ENCODE measurements around the gene KRTAP13-2. TPM values are rescaled to one million over a fixed set of nuclear protein-coding genes. Genes with fewer than 3 reads are reported as not detected.

Gene KRTAP13-2
- total and polyA plus RNA-seq, 10 of the 15 experiments (the other 5 are each of a cell fraction or from before 2014, with no cell fraction given) = not detected

DNA sequence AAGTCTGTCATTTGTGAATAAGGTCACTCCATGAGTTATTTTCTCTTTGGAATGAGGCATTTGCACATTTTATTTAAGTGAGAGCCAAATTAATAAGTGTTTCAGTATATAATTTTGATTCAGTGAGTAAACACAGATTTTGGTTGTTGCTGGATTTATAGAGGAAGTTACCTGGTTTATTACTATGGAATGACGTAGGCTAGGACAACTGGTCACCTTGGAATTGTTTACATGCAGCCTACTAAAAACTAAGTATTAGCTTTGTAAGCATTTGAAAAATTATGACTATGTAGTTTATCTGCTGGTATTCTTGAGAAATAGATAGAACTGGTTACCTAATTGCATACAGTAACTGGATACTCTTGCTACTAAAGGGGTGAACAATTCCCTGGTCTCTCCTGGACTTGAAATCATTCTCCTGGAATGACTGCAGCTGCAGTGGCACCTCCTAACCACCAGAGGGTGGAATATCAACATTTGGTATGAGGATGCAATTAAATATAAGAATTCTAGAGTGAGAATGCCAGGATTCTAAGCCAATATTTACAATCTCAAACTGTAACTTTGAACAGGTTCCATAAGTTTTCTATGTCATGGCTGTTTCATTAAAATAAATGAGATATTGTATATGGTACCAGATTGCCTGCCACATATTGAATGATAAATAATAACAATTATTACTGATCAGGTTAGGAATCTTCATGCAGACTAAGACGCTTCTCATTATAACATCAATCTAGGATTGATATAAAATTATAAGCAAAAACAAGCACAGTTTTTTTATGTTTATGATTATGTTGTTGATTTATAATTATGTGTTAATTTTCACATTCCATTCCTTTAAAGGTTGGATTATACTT is 31.1 kb downstream of the KRTAP13-2 start:
- ChIA-PET POLR2A (no interaction called here), SMC1A (ENCODE audit: uncharacterized antibody, unreplicated experiment) (interaction anchor here (0.9 to 1.0 kb wide), 2 partner anchors 93 to 393 kb away, joined by 3 to 5 read pairs; no protein-coding TSS in a partner anchor), RAD21 (ENCODE audit: unreplicated experiment) (interaction anchor here (1.5 kb wide), 1 partner anchor 746 kb away, joined by 5 read pairs; no protein-coding TSS in a partner anchor), CTCF (interaction anchor here (0.7 to 1.5 kb wide), 4 partner anchors 65 to 746 kb away, joined by 3 read pairs; no protein-coding TSS in a partner anchor)
- DNase-seq (ENCODE audit: low read depth, low spot score) = no peak
- H3K79me2 ChIP-seq (ENCODE audit: control insufficient read depth, insufficient read depth, low read length) = no peaks in the 10 kb centered on the region
- BruUV-seq (replicated peaks) = no TSS peak
- H3K9me3 ChIP-seq (replicated peaks; ENCODE audit: control insufficient read depth, insufficient read depth, low read length) = no peaks in the 10 kb centered on the region
- TF ChIP-seq, protein P1, sequence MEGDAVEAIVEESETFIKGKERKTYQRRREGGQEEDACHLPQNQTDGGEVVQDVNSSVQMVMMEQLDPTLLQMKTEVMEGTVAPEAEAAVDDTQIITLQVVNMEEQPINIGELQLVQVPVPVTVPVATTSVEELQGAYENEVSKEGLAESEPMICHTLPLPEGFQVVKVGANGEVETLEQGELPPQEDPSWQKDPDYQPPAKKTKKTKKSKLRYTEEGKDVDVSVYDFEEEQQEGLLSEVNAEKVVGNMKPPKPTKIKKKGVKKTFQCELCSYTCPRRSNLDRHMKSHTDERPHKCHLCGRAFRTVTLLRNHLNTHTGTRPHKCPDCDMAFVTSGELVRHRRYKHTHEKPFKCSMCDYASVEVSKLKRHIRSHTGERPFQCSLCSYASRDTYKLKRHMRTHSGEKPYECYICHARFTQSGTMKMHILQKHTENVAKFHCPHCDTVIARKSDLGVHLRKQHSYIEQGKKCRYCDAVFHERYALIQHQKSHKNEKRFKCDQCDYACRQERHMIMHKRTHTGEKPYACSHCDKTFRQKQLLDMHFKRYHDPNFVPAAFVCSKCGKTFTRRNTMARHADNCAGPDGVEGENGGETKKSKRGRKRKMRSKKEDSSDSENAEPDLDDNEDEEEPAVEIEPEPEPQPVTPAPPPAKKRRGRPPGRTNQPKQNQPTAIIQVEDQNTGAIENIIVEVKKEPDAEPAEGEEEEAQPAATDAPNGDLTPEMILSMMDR (IDR thresholded peaks at IDR 0.05 in 2 of 3, conservative IDR thresholded peaks at IDR 0.05 in 1 of 3; ENCODE audit: control insufficient read depth in 2 of 3, extremely low read depth in 1 of 3, insufficient read depth in 1 of 3, low read depth in 3 of 3, low read length in 3 of 3) = peak; percentile 51 to 68 (median 51)
- no peak for TF ChIP-seq HDAC6 (IDR thresholded peaks at IDR 0.05; ENCODE audit: unreplicated experiment)
- no peak for TF ChIP-seq RBBP5 (conservative IDR thresholded peaks at IDR 0.05)
- TF ChIP-seq, protein P2, sequence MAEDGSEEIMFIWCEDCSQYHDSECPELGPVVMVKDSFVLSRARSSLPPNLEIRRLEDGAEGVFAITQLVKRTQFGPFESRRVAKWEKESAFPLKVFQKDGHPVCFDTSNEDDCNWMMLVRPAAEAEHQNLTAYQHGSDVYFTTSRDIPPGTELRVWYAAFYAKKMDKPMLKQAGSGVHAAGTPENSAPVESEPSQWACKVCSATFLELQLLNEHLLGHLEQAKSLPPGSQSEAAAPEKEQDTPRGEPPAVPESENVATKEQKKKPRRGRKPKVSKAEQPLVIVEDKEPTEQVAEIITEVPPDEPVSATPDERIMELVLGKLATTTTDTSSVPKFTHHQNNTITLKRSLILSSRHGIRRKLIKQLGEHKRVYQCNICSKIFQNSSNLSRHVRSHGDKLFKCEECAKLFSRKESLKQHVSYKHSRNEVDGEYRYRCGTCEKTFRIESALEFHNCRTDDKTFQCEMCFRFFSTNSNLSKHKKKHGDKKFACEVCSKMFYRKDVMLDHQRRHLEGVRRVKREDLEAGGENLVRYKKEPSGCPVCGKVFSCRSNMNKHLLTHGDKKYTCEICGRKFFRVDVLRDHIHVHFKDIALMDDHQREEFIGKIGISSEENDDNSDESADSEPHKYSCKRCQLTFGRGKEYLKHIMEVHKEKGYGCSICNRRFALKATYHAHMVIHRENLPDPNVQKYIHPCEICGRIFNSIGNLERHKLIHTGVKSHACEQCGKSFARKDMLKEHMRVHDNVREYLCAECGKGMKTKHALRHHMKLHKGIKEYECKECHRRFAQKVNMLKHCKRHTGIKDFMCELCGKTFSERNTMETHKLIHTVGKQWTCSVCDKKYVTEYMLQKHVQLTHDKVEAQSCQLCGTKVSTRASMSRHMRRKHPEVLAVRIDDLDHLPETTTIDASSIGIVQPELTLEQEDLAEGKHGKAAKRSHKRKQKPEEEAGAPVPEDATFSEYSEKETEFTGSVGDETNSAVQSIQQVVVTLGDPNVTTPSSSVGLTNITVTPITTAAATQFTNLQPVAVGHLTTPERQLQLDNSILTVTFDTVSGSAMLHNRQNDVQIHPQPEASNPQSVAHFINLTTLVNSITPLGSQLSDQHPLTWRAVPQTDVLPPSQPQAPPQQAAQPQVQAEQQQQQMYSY (CRISPR knock-in tag; IDR thresholded peaks at IDR 0.05) = no peak
- no peak for TF ChIP-seq HDGF (IDR thresholded peaks at IDR 0.05)
- peak; percentile 48 for TF ChIP-seq RAD21 (IDR thresholded peaks at IDR 0.05; ENCODE audit: insufficient read depth, low read depth, low read length)
- TF ChIP-seq, protein P3, sequence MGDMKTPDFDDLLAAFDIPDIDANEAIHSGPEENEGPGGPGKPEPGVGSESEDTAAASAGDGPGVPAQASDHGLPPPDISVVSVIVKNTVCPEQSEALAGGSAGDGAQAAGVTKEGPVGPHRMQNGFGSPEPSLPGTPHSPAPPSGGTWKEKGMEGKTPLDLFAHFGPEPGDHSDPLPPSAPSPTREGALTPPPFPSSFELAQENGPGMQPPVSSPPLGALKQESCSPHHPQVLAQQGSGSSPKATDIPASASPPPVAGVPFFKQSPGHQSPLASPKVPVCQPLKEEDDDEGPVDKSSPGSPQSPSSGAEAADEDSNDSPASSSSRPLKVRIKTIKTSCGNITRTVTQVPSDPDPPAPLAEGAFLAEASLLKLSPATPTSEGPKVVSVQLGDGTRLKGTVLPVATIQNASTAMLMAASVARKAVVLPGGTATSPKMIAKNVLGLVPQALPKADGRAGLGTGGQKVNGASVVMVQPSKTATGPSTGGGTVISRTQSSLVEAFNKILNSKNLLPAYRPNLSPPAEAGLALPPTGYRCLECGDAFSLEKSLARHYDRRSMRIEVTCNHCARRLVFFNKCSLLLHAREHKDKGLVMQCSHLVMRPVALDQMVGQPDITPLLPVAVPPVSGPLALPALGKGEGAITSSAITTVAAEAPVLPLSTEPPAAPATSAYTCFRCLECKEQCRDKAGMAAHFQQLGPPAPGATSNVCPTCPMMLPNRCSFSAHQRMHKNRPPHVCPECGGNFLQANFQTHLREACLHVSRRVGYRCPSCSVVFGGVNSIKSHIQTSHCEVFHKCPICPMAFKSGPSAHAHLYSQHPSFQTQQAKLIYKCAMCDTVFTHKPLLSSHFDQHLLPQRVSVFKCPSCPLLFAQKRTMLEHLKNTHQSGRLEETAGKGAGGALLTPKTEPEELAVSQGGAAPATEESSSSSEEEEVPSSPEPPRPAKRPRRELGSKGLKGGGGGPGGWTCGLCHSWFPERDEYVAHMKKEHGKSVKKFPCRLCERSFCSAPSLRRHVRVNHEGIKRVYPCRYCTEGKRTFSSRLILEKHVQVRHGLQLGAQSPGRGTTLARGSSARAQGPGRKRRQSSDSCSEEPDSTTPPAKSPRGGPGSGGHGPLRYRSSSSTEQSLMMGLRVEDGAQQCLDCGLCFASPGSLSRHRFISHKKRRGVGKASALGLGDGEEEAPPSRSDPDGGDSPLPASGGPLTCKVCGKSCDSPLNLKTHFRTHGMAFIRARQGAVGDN (IDR thresholded peaks at IDR 0.05) = no peak
- TF ChIP-seq SMC3 (IDR thresholded peaks at IDR 0.05; ENCODE audit: borderline replicate concordance, low read length) = peak; percentile 49; the same call in 1 of the 2 replicates
- no peak overlapping the region for H3K27ac ChIP-seq (ENCODE audit: control insufficient read depth, insufficient read depth)
- H3K27me3 ChIP-seq (replicated peaks in 1 of 2; ENCODE audit: control insufficient read depth in 2 of 2, insufficient read depth in 2 of 2, low read length in 1 of 2) = no peaks in the 10 kb centered on the region
- H4K20me1 ChIP-seq (ENCODE audit: control insufficient read depth, insufficient read depth) = no peaks in the 10 kb centered on the region
- no peaks in the 10 kb centered on the region for H3K36me3 ChIP-seq (ENCODE audit: control insufficient read depth in 2 of 2, insufficient read depth in 2 of 2, low read length in 1 of 2)
- FAIRE-seq = no peak
- intact Hi-C loops (cut with micrococcal nuclease; ENCODE audit: unreplicated experiment) = loop anchor here (1.0 to 5.0 kb wide), 4 partner anchors 68 to 745 kb away; partner anchors contain the start of gene KRTAP13-4
- H3K4me3 ChIP-seq = no peak overlapping the region
- no peak overlapping the region for H2AFZ ChIP-seq (ENCODE audit: control insufficient read depth, low read depth, low read length)
- whole genome bisulfite sequencing (ENCODE audit: insufficient coverage, insufficient replicate concordance, low lambda C conversion rate, missing lambda C conversion rate) = 43% methylated on average over 2 of the region's 2 CpGs
- H3K4me1 ChIP-seq (ENCODE audit: control insufficient read depth, insufficient read depth, low read length) = no peaks in the 10 kb centered on the region
- no peak for ATAC-seq
- in situ Hi-C loops (cut with MboI) = loop anchor here (10.0 kb wide), 1 partner anchor 1264 kb away; no protein-coding TSS in a partner anchor
- H3K9ac ChIP-seq (ENCODE audit: control insufficient read depth, insufficient read depth, low read length) = no peak overlapping the region
- no peak overlapping the region for H3K4me2 ChIP-seq (ENCODE audit: control insufficient read depth, insufficient read depth)
